ENCODE results near the gene NCF2.

- TF ChIP-seq CTCF (IDR thresholded peaks at IDR 0.05; ENCODE audit: extremely low read depth in 1 of 2, insufficient read depth in 1 of 2, low read depth in 1 of 2, low read length in 2 of 2) (no peak), MAX (IDR thresholded peaks at IDR 0.05; ENCODE audit: insufficient read depth, insufficient read length) (no peak), EZH2 (IDR thresholded peaks at IDR 0.05; ENCODE audit: borderline replicate concordance, low read depth, low read length, severe bottlenecking) (no peak), POLR2AphosphoS5 (IDR thresholded peaks at IDR 0.05; ENCODE audit: insufficient read depth, low read depth, low read length) (no peak), POLR2A (IDR thresholded peaks at IDR 0.05; ENCODE audit: low read depth, low read length) (no peak)
Measured at GRCh38 chr1:183567584-183567983, 22.7 kb downstream of the NCF2 start.

All from endothelial cell of umbilical vein (primary cell).